WTC11 (cell line): ENCODE measurements around the gene TP53I13. TPM values are rescaled to one million over a fixed set of nuclear protein-coding genes. Genes with fewer than 3 reads are reported as not detected.

Experiments used
- ATAC-seq: fragments of 200-7000 bp; cut with Tn5 transposase; 2 replicates; pipeline ENCODE4 v1.10.0; 2021; ENCODE audit warnings: mild to moderate bottlenecking, moderate library complexity
- CTCF ChIA-PET: fragments of 300-600 bp; sonication (Branson Sonifier 250); formaldehyde crosslinking; loops from one replicate; lab custom pipeline; 2021; ENCODE audit warnings: antibody characterized with exemption; lab: Charles Lee
- POLR2A ChIA-PET: fragments of 350-600 bp; sonication (Branson Sonifier 250); formaldehyde crosslinking; loops from one replicate; lab custom pipeline; 2021; ENCODE audit warnings: antibody characterized with exemption; lab: Charles Lee
- DNase-seq: peaks from one replicate; pipeline ENCODE4 v3.0.0; 2021; ENCODE audit warnings: low spot score
- H3K27ac Mint-ChIP-seq: 2 replicates; pipeline ENCODE4 v1.8.0; 2021; ENCODE audit warnings: mixed read lengths
- H3K27me3 Mint-ChIP-seq: 2 replicates; pipeline ENCODE4 v1.8.0; 2021; ENCODE audit warnings: low read depth, mild to moderate bottlenecking, moderate library complexity, mixed read lengths
- H3K36me3 Mint-ChIP-seq: 2 replicates; pipeline ENCODE4 v1.8.0; 2021; ENCODE audit warnings: mixed read lengths
- H3K4me1 Mint-ChIP-seq: 2 replicates; pipeline ENCODE4 v1.8.0; 2022; ENCODE audit warnings: mixed read lengths
- H3K4me3 Mint-ChIP-seq: 2 replicates; pipeline ENCODE4 v1.8.0; 2021; ENCODE audit warnings: mild to moderate bottlenecking, moderate library complexity, mixed read lengths
- H3K9me3 Mint-ChIP-seq: 2 replicates; pipeline ENCODE4 v1.8.0; 2021; ENCODE audit warnings: mixed read lengths
- ATF1 ChIP-seq: sonication (generic); formaldehyde crosslinking; IDR thresholded peaks from 2 replicates; pipeline ENCODE4 v1.8.1; 2023; ENCODE audit warnings: mild to moderate bottlenecking, moderate library complexity, missing genetic modification reagents
- ATF3 ChIP-seq: sonication (generic); formaldehyde crosslinking; conservative IDR thresholded peaks from 2 replicates; pipeline ENCODE4 v1.8.1; 2022; ENCODE audit warnings: mild to moderate bottlenecking, missing genetic modification reagents
- ATF6 ChIP-seq: sonication (generic); formaldehyde crosslinking; IDR thresholded peaks from 2 replicates; pipeline ENCODE4 v1.8.1; 2023; ENCODE audit warnings: mild to moderate bottlenecking, missing genetic modification reagents
- E2F1 ChIP-seq: sonication (generic); formaldehyde crosslinking; IDR thresholded peaks from 2 replicates; pipeline ENCODE4 v1.8.0; 2022; ENCODE audit warnings: mild to moderate bottlenecking, missing genetic modification reagents
- E2F5 ChIP-seq: sonication (generic); formaldehyde crosslinking; IDR thresholded peaks from 2 replicates; pipeline ENCODE4 v1.8.1; 2022; ENCODE audit warnings: mild to moderate bottlenecking, moderate library complexity, missing genetic modification reagents
- FOXP1 ChIP-seq: sonication (generic); formaldehyde crosslinking; IDR thresholded peaks from 2 replicates; pipeline ENCODE4 v1.8.0; 2022; ENCODE audit warnings: missing genetic modification reagents, mild to moderate bottlenecking, moderate library complexity, borderline replicate concordance
- FOXP4 ChIP-seq: sonication (generic); formaldehyde crosslinking; IDR thresholded peaks from 2 replicates; pipeline ENCODE4 v1.8.0; 2022; ENCODE audit warnings: mild to moderate bottlenecking, missing genetic modification reagents
- HMGXB4 ChIP-seq: sonication (generic); formaldehyde crosslinking; IDR thresholded peaks from 2 replicates; pipeline ENCODE4 v1.8.1; 2023; ENCODE audit warnings: mild to moderate bottlenecking, moderate library complexity, missing genetic modification reagents
- MAX ChIP-seq: sonication (generic); formaldehyde crosslinking; IDR thresholded peaks from 2 replicates; pipeline ENCODE4 v1.8.0; 2022; ENCODE audit warnings: mild to moderate bottlenecking, missing genetic modification reagents
- NFYB ChIP-seq: sonication (generic); formaldehyde crosslinking; conservative IDR thresholded peaks from 2 replicates; pipeline ENCODE4 v1.8.0; 2022; ENCODE audit warnings: low read depth, missing genetic modification reagents
- SMAD3 ChIP-seq: sonication (generic); formaldehyde crosslinking; IDR thresholded peaks from 2 replicates; pipeline ENCODE4 v1.8.0; 2022; ENCODE audit warnings: missing genetic modification reagents, mild to moderate bottlenecking, borderline replicate concordance
- SMAD4 ChIP-seq: sonication (generic); formaldehyde crosslinking; IDR thresholded peaks from 2 replicates; pipeline ENCODE4 v1.8.0; 2022; ENCODE audit warnings: mild to moderate bottlenecking, missing genetic modification reagents
- SP1 ChIP-seq: sonication (generic); formaldehyde crosslinking; conservative IDR thresholded peaks from 2 replicates; pipeline ENCODE4 v1.8.1; 2022; ENCODE audit warnings: missing genetic modification reagents
- STAT6 ChIP-seq: sonication (generic); formaldehyde crosslinking; conservative IDR thresholded peaks from 2 replicates; pipeline ENCODE4 v1.8.1; 2023; ENCODE audit warnings: mild to moderate bottlenecking, low read depth, missing genetic modification reagents, moderate library complexity
- ZBTB43 ChIP-seq: sonication (generic); formaldehyde crosslinking; IDR thresholded peaks from 2 replicates; pipeline ENCODE4 v1.8.1; 2023; ENCODE audit warnings: mild to moderate bottlenecking, missing genetic modification reagents
- ZNF232 ChIP-seq: sonication (generic); formaldehyde crosslinking; IDR thresholded peaks from 2 replicates; pipeline ENCODE4 v1.8.0; 2022; ENCODE audit warnings: mild to moderate bottlenecking, missing genetic modification reagents
- ZNF396 ChIP-seq: fragments of 250-450 bp; sonication (Bioruptor Pico); IDR thresholded peaks from 2 replicates; pipeline ENCODE4 v1.8.0; 2021; ENCODE audit warnings: mild to moderate bottlenecking, moderate library complexity, borderline replicate concordance
- ZNF425 ChIP-seq: fragments of 250-450 bp; sonication (Bioruptor Pico); conservative IDR thresholded peaks from 2 replicates; pipeline ENCODE4 v1.9.0; 2021; ENCODE audit warnings: mild to moderate bottlenecking
- total RNA-seq: library from RNA; stranded (reverse); gene quantifications from 3 replicates; pipeline ENCODE4 v1.2.3, GENCODE V29; 2021

TP53I13 gene
- total RNA-seq, 1 experiment from 2014 or later, result 41.9 TPM

GRCh38 chr17:29581583-29582253 is 13.2 kb downstream of the TP53I13 start:
- no peaks in the 10 kb centered on the region for H3K9me3 Mint-ChIP-seq
- DNase-seq (no peak), ATAC-seq (no peak)
- no peaks in the 10 kb centered on the region for H3K27me3 Mint-ChIP-seq
- no peak overlapping the region for H3K27ac Mint-ChIP-seq
- H3K4me1 Mint-ChIP-seq, result peaks cover 27% of the 10 kb centered on the region
- ChIA-PET POLR2A (interaction anchor here (2.0 kb wide), 1 partner anchor 10 kb away, joined by 12 read pairs; no protein-coding TSS in a partner anchor), CTCF (interaction anchor here (0.6 to 4.5 kb wide), 12 partner anchors 9 to 212 kb away, joined by 3 to 72 read pairs (median 6); partner anchors contain the start of gene ANKRD13B)
- no peak overlapping the region for H3K4me3 Mint-ChIP-seq
- peaks cover 34% of the 10 kb centered on the region for H3K36me3 Mint-ChIP-seq
- TF ChIP-seq ZBTB43 (CRISPR knock-in tag) (no peak), STAT6 (CRISPR knock-in tag) (no peak), FOXP1 (CRISPR knock-in tag) (no peak), FOXP4 (CRISPR knock-in tag) (no peak), ATF1 (CRISPR knock-in tag) (no peak), E2F1 (CRISPR knock-in tag) (no peak), E2F5 (CRISPR knock-in tag) (no peak), ZNF396 (no peak), ZNF232 (CRISPR knock-in tag) (no peak), ATF3 (CRISPR knock-in tag) (no peak), SMAD4 (CRISPR knock-in tag) (no peak), HMGXB4 (CRISPR knock-in tag) (no peak), ZNF425 (CRISPR knock-in tag) (no peak), SMAD3 (no peak), NFYB (CRISPR knock-in tag) (no peak), ATF6 (no peak), SP1 (CRISPR knock-in tag) (no peak), MAX (CRISPR knock-in tag) (no peak)
